Hematopoietic multipotent progenitor cell treated with erythropoietin and hydrocortisone succinate and interleukin-3 and kit ligand, for 6 days (in vitro differentiated cells): Measurements from ENCODE around the gene HOGA1.
"Not testable (repeated sequence)": the region's sequence is repeated elsewhere in the genome, so short reads cannot be mapped to it uniquely, and the experiment has no call there.

Source experiments
- DNase-seq: peaks from one replicate; pipeline ENCODE4 v3.0.0-alpha.2; 2015

Gene HOGA1

GRCh38 chr10:97612386-97612785, 28.2 kb downstream of the HOGA1 start:
- DNase-seq = peak; percentile 59

GRCh38 chr10:97618285-97618684, 34.1 kb downstream of the HOGA1 start:
- no peak for DNase-seq

DNA sequence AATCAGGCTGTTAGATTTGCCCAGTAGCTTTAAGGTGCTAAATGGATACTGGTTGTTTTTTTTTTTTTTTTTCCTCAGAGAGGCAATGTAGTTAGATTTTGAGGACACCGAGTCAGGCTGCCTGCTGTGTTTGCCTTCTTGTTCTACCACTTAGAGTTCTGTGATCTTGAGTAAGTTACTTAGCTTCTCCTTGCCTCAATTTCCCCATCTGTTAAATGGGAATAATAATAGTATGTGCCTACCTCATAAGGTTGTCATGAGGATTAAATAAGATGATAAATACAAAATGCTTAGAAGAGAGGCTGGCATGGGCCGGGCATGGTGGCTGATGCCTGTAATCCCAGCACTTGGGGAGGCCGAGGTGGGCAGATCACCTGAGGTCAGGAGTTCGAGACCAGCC, 34.5 kb downstream of the HOGA1 start:
- DNase-seq = no peak

DNA sequence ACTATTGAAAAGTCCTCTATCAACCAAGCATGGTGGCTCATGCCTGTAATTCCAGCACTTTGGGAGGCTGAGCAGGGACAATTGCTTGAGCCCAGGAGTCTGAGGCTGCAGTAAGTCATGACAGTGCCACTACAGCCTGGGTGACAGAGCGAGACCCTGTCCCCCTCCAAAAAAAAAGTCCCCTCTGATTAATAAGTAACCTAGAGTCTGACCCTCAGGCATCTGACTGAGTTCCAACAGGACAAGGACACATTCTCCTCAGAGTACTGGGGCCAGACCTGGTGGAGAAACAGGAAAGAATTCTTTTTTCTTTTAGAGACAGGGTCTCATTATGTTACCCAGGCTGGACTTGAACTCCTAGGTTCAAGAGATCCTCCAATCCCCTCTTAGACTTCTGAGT, 39.1 kb downstream of the HOGA1 start:
- no peak for DNase-seq

GRCh38 chr10:97627731-97628130, 43.5 kb downstream of the HOGA1 start:
- peak; percentile 64 for DNase-seq

GRCh38 chr10:97628228-97628627, 44.0 kb downstream of the HOGA1 start:
- DNase-seq = no peak

DNA sequence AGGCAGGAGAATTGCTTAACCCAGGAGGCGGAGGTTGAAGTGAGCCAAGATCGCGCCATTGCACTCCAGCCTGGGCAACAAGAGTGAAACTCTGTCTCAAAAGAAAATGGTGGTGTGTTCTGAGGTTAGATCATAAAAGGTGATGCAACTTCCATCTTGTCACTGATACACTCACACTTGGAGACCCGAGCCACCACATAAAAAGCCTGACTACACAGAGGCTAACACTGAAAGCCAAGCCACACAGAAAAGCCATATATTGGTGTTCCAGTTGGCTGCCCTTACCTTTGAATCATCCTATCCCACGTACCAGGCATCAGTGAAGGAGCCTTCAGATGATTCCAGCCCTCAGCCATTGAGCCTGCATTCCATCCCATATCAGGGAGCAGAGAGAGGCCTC, 45.1 kb downstream of the HOGA1 start:
- no peak for DNase-seq

DNA sequence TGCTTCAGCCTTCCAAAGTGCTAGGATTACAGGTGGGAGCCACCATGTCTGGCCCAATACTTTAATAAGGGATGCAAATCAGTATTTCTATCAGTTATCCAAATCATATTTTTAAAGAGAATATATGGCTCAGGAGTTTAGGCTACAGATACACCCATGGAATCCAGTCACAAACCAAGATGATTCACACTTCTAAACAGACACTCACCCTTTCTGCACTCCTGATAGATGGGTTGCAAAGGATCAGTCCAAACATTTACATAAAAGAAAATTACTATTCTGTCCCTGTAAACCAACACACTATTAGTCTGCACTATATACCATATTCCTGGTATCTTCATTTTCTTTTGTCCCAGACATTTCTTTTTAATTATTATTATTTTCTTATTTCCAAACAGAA, 46.9 kb downstream of the HOGA1 start:
- no peak for DNase-seq

DNA sequence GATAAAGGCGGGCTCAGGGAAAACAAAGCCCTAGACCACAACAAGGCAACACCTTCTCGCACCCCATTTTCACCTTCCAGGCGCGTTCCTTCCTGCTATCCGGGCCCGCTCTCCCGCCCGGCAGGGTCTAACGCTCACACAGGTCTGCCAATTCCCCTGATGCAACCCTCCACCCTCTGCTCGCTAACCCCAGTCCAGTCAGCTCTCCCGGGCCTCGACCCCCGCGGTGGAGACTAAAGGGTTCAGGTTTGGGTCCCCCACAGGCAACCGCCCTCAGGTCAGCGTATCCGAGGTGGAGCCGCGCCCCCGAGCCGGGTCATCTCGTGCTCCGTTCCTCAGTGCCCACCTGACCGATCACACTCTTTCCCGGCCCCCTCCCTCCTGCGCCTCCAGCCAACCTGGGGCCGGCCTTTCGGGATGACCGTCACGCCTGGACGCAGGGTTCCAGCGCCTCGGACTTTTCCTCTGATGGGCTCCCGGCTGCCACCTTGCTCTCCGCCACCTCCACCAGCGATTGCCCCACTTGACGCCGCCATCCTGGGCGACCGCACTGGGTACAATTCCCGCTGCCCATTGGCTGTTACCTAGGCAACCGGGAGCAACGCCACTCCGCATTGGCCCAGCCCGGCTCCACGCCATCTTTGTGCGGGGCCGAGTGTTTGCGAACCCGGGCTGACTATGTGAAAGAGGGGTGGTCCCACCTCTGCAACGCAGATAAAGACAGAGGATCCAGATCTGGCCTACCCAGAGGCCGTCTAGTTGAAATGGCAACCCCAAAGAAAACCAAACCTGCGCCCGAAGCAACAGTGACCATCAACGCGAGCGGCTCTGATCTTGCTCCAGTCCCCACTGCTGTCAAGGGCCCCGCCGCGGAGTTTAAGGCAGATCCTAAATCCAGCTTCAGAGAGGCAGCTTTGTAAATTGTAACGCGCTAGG, 49.0 kb downstream of the HOGA1 start, which contains the start of gene MORN4:
MORN4 (minus strand) TSS at position 552 of the 936 bp plus-strand sequence. CDS start 13,847 bp downstream, outside the sequence.
- peak; percentile 98 for DNase-seq

GRCh38 chr10:97633921-97634320, 49.7 kb downstream of the HOGA1 start:
- DNase-seq = peak; percentile 68

DNA sequence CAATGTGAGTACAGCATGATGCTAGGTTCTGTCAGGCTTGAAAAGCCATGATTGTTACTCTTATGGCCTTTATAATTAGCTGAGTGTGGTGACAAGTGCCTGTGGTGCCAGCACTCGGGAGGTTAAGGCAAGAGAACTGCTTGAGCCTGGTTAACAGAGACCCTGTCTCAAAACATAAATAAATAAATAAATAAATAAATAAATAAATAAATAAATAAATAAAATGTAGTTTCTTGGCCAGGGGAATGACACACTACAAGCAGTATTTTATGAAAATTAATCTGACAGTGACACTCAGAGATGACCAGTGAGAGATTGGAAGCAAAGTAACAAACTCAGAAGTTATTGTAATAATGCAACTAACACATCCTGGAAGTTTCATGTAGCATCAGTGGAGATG, 51.4 kb downstream of the HOGA1 start:
- no peak for DNase-seq

DNA sequence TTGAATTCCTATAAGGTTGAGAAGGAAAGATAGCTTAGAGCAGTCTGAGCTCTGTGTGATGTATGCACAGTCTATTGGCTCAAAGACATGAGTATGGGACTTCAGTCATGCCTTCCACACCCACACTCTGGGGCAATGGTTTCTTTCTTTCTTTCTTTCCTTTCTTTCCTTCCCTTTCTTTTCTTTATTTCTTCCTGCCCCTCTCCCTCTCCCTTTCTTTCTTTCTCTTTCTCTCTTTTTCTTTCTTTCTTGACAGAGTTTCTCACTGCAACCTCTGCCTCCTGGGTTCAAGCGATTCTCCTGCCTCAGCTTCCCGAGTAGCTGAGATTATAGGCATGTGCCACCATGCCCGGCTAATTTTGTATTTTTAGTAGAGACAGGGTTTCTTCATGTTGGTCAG, 54.9 kb downstream of the HOGA1 start:
- not testable (repeated sequence) for DNase-seq

- DNase-seq = peak; percentile 100
Observed at GRCh38 chr10:97640174-97640867, 56.1 kb downstream of the HOGA1 start, which contains the start of gene PI4K2A. Gene PI4K2A (plus strand): TSS chr10:97640671. CDS start chr10:97640743, 72 bp downstream.

GRCh38 chr10:97640868-97641811, 57.0 kb downstream of the HOGA1 start:
- DNase-seq = peak; percentile 38

GRCh38 chr10:97642471-97643159, 58.4 kb downstream of the HOGA1 start:
- not testable (repeated sequence) for DNase-seq

DNA sequence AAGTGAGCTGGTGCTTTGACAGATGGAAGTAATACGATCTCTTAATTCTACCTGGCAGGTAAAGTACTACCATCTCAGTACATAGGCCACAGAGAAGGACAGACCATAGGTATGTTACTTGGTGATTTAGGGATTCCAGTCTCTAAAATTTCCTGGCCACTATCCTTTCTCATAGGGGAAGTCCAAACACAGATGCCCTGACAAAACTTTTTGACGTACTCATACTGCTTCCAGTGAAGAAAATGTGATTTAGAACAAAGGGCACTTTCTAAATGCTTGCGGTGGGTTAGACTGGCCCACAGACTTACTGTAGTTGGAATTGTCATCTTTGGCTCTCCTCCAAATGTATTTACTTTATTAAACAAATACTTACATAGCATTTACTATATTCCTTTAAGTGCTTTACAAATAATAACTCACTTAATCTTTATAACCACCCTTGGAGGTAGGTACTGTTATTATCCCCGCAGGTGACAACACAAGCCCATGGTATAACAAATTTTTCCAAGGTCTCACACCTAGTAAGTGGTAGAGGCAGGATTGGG, 59.3 kb downstream of the HOGA1 start:
- no peak for DNase-seq

- no peak for DNase-seq
Observed at GRCh38 chr10:97644936-97645335, 60.7 kb downstream of the HOGA1 start.

DNA sequence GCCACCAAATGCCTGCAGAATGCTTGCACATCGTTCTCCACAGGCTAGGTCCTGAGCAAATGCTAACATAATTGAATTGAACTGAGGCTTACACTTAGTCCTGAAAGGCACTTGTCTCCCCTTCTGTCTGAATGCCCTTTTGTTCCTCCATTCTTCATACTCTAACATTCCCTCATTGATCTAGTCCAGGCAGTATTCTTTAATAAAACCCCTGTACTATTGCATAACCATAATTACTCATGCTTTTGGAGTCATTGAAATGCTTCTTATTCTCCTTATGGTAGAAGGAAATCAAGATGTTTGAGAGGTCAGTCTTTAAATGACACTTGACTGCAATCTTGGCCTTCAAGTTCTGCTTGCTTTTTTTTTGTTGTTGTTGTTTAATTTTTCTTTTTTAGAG, 63.4 kb downstream of the HOGA1 start:
- DNase-seq = no peak

- DNase-seq = peak; percentile 83
Observed at GRCh38 chr10:97648562-97649404, 64.6 kb downstream of the HOGA1 start.

DNA sequence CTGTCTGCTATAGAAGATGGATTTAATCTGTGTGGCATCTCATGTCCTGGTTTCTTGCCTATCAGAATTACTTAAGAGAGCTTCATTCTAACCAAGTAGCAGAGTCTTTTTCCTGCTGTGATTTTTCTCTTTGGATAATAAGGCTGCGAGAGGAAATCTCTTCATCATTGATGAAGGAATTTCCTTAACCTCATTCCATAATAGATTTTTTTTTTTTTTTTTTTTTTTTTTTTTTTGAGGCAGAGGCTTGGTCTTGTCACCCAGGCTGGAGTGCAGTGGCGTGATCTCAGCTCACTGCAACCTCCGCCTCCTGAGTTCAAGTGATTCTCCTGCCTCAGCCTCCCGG, 65.2 kb downstream of the HOGA1 start:
- not testable (repeated sequence) for DNase-seq

GRCh38 chr10:97650726-97651125, 66.5 kb downstream of the HOGA1 start:
- no peak for DNase-seq
